Endodermal cell (in vitro differentiated cells): ENCODE data around the gene BTBD10. TPM values are rescaled to one million over a fixed set of nuclear protein-coding genes. Genes with fewer than 3 reads are reported as not detected.
A peak's percentile ranks its signal among the peaks of the same experiment; 100 is the strongest.
"Not testable (repeated sequence)": the region's sequence is repeated elsewhere in the genome, so short reads cannot be mapped to it uniquely, and the experiment has no call there.

Experiments
- DNase-seq: peaks from one replicate; pipeline ENCODE4 v3.0.0-alpha.2; 2017
- H3K27ac ChIP-seq: 2 replicates; pipeline ENCODE4 v1.5.1; 2013; ENCODE audit warnings: mild to moderate bottlenecking, low read depth, low read length, moderate library complexity
- H3K27me3 ChIP-seq: 2 replicates; pipeline ENCODE4 v1.6.1; 2013; ENCODE audit warnings: mild to moderate bottlenecking, low read length, moderate library complexity; ENCODE audit not compliant: insufficient read depth, control insufficient read depth, poor library complexity, severe bottlenecking
- H3K36me3 ChIP-seq: 2 replicates; pipeline ENCODE4 v1.7.0; 2013; ENCODE audit warnings: mild to moderate bottlenecking, low read length, moderate library complexity; ENCODE audit not compliant: control insufficient read depth, insufficient read depth
- H3K4me1 ChIP-seq: one replicate; pipeline ENCODE4 v1.7.0; 2013; ENCODE audit warnings: low read length; ENCODE audit not compliant: control insufficient read depth, insufficient read depth
- H3K4me3 ChIP-seq: 2 replicates; pipeline ENCODE4 v1.5.1; 2013; ENCODE audit warnings: mild to moderate bottlenecking, low read length, moderate library complexity
- H3K9ac ChIP-seq: 2 replicates; pipeline ENCODE4 v1.6.1; 2013; ENCODE audit warnings: mild to moderate bottlenecking, low read length, moderate library complexity; ENCODE audit not compliant: poor library complexity, severe bottlenecking; ENCODE audit errors: extremely low read depth
- H3K9me3 ChIP-seq: 2 replicates; pipeline ENCODE4 v1.6.1; 2013; ENCODE audit warnings: mild to moderate bottlenecking, low read length, moderate library complexity; ENCODE audit not compliant: control insufficient read depth
- H3K27ac Mint-ChIP-seq: 2 replicates; pipeline ENCODE4 v1.8.0; 2020; ENCODE audit warnings: mixed read lengths
- H3K27me3 Mint-ChIP-seq: 2 replicates; pipeline ENCODE4 v1.8.0; 2021; ENCODE audit warnings: mild to moderate bottlenecking, mixed read lengths; ENCODE audit not compliant: insufficient read depth
- H3K36me3 Mint-ChIP-seq: 2 replicates; pipeline ENCODE4 v1.8.0; 2020; ENCODE audit warnings: low read depth, mixed read lengths
- H3K4me1 Mint-ChIP-seq: 2 replicates; pipeline ENCODE4 v1.8.0; 2020; ENCODE audit warnings: mixed read lengths
- H3K4me3 Mint-ChIP-seq: 2 replicates; pipeline ENCODE4 v1.8.0; 2020; ENCODE audit warnings: mild to moderate bottlenecking, moderate library complexity, mixed read lengths
- H3K9me3 Mint-ChIP-seq: 2 replicates; pipeline ENCODE4 v1.8.0; 2020; ENCODE audit warnings: mild to moderate bottlenecking, mixed read lengths
- WGBS, 2 experiments: methylation state at CpG; one replicate each; pipeline versions ENCODE4 v1.1.5 to v1.1.7; 2013; ENCODE audit warnings: missing lambda C conversion rate in 2 of 2, mixed read lengths in 1 of 2; ENCODE audit not compliant: insufficient coverage in 1 of 2, insufficient read length in 1 of 2; 5-methylcytosine and 5-hydroxymethylcytosine counted together
- total RNA-seq, 2 donors: library from RNA; stranded (reverse); fragmentation: NEBNext Ultra II Directional in 1 of 2; extraction: Animal tissue kit (Norgen Biotek cat#: 25700) in 1 of 2; gene quantifications; 2 replicates in 1 of 2; 3 replicates in 1 of 2; pipeline ENCODE4 v1.2.1, GENCODE V29; 2021
- TF ChIP-seq, protein P1 (sequence below): fragments of 200-600 bp; sonication (generic); conservative IDR thresholded peaks from 2 replicates; pipeline ENCODE4 v1.5.0; 2021; ENCODE audit warnings: antibody characterized with exemption, mild to moderate bottlenecking

The BTBD10 gene
- total RNA-seq, 2 donors from 2014 or later: 30.0 to 30.8 TPM

DNA sequence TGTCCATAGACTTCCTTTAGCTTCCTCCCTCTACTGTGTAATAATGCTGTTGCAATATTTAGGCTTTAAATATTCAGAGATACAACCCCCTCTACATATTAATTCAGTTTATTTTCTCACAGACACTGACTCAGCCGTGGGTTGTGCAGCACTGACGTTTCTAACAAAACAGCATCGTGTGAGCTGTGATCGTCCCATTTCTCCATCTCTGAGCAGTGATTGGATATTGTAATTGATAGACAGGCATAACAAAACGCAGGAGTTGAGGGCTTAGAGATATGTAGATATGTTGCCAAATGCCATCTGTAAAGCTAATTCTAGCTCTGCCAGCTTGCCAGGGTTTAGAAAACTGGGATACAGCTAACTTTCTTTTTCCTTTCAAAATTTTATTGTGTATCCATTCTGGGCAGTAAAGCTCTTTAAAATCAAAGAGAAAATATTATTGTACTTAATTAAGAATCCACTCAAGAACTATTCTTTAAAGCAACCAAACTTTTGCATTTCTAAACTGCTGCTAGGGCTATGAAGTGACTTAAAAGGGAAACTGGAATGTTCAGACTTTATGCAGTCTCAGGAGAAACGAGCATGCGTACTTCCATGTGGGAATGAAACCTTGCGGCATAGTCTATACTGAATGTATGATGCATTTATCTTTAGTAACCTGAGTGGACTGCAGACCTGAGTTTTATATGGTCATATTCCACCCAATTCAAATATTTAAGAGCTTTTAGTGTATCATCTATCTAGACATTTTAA, 22.7 kb downstream of the BTBD10 start:
- H3K9ac ChIP-seq: no peak overlapping the region
- H3K36me3 ChIP-seq: no peaks in the 10 kb centered on the region
- H3K36me3 Mint-ChIP-seq: peaks cover 2% of the 10 kb centered on the region
- no peak overlapping the region for H3K4me3 ChIP-seq
- H3K27ac ChIP-seq: no peak overlapping the region
- H3K27ac Mint-ChIP-seq: no peak overlapping the region
- peak; percentile 54 for DNase-seq
- no peaks in the 10 kb centered on the region for H3K9me3 ChIP-seq
- H3K4me1 ChIP-seq: peaks cover 8% of the 10 kb centered on the region
- H3K27me3 Mint-ChIP-seq: no peaks in the 10 kb centered on the region
- H3K4me1 Mint-ChIP-seq: peaks cover 15% of the 10 kb centered on the region
- H3K27me3 ChIP-seq: no peaks in the 10 kb centered on the region
- TF ChIP-seq, protein P1, sequence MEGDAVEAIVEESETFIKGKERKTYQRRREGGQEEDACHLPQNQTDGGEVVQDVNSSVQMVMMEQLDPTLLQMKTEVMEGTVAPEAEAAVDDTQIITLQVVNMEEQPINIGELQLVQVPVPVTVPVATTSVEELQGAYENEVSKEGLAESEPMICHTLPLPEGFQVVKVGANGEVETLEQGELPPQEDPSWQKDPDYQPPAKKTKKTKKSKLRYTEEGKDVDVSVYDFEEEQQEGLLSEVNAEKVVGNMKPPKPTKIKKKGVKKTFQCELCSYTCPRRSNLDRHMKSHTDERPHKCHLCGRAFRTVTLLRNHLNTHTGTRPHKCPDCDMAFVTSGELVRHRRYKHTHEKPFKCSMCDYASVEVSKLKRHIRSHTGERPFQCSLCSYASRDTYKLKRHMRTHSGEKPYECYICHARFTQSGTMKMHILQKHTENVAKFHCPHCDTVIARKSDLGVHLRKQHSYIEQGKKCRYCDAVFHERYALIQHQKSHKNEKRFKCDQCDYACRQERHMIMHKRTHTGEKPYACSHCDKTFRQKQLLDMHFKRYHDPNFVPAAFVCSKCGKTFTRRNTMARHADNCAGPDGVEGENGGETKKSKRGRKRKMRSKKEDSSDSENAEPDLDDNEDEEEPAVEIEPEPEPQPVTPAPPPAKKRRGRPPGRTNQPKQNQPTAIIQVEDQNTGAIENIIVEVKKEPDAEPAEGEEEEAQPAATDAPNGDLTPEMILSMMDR: no peak
- H3K9me3 Mint-ChIP-seq: no peaks in the 10 kb centered on the region
- WGBS, 2 experiments: 59 to 64% methylated on average over 6 to 8 of the region's 8 CpGs
- H3K4me3 Mint-ChIP-seq: no peak overlapping the region

DNA sequence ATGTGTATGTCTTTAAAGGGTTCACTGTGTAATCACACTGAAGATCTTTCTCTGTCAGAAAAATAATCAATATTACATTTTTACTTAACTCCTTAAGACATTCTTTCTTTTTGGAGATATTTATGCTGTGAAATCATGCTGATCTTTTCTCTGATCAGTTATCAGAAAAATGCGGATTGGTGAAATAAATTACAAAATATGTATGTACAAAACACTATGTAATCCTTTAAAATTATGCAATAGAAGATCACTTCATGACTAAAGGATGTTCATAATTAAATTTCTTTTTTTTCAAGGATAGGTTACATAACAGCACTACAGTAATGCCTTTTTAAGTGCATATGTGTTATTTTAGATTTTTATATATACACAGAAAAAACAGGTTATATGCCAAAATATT, 24.7 kb downstream of the BTBD10 start:
- H3K27me3 Mint-ChIP-seq: no peaks in the 10 kb centered on the region
- no CpG with 5 or more reads among the region's 1 CpG for WGBS, 2 experiments
- H3K27ac Mint-ChIP-seq: no peak overlapping the region
- peaks cover 24% of the 10 kb centered on the region for H3K4me1 Mint-ChIP-seq
- no peak overlapping the region for H3K4me3 Mint-ChIP-seq
- Histone ChIP-seq H3K9me3 (no peaks in the 10 kb centered on the region), H3K27me3 (no peaks in the 10 kb centered on the region), H3K27ac (no peak overlapping the region), H3K9ac (no peak overlapping the region), H3K36me3 (no peaks in the 10 kb centered on the region), H3K4me3 (no peak overlapping the region), H3K4me1 (peaks cover 8% of the 10 kb centered on the region)
- TF ChIP-seq, protein P1: no peak
- peaks cover 2% of the 10 kb centered on the region for H3K36me3 Mint-ChIP-seq
- DNase-seq: no peak
- H3K9me3 Mint-ChIP-seq: no peaks in the 10 kb centered on the region

DNA sequence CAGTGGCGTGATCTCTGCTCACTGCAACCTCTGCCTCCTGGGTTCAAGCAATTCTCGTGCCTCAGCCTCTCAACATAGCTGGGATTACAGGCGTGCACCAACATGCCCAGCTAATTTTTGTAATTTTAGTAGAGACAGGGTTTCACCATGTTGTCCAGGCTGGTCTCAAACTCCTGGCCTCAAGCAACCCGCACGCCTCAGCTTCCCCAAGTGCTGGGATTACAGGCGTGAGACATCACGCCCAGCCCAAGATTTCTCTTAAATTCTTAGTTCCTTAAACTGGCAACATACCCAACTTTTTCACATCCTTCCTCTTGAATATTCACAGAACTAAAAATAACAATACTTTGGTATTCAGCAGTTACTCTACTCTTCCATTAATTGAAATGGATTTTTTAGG, 26.2 kb downstream of the BTBD10 start:
- H3K4me1 ChIP-seq, H3K27me3 Mint-ChIP-seq, H3K27ac Mint-ChIP-seq, H3K9me3 Mint-ChIP-seq, DNase-seq, H3K36me3 Mint-ChIP-seq, H3K27ac ChIP-seq, H3K27me3 ChIP-seq, H3K9me3 ChIP-seq, H3K4me3 ChIP-seq, H3K9ac ChIP-seq, H3K4me3 Mint-ChIP-seq, H3K36me3 ChIP-seq: not testable (repeated sequence)
- peaks cover 23% of the 10 kb centered on the region for H3K4me1 Mint-ChIP-seq
- 96 to 98% methylated on average over 7 of the region's 7 CpGs for WGBS, 2 experiments
